BJ (cell line): ENCODE results near the gene ZSCAN22. TPM values are rescaled to one million over a fixed set of nuclear protein-coding genes. Genes with fewer than 3 reads are reported as not detected.

ENCODE experiments used
- CTCF ChIA-PET: fragments of 350-600 bp; formaldehyde crosslinking; extraction: SDS; loops from one replicate; lab custom pipeline; 2021; ENCODE audit warnings: antibody characterized with exemption, inconsistent platforms; lab: Yijun Ruan, JAX
- POLR2A ChIA-PET: fragments of 300-600 bp; sonication (Branson Sonifier 250); formaldehyde crosslinking; extraction: SDS; loops from one replicate; lab custom pipeline; 2021; ENCODE audit warnings: antibody characterized with exemption; lab: Charles Lee
- DNase-seq: peaks from one replicate; pipeline ENCODE4 v3.0.0-alpha.2; 2011; ENCODE audit warnings: low read depth
- H3K27me3 ChIP-seq: 2 replicates; pipeline ENCODE4 v1.6.0; 2011; ENCODE audit warnings: low read length; ENCODE audit not compliant: control insufficient read depth, insufficient read depth
- H3K36me3 ChIP-seq: 2 replicates; pipeline ENCODE4 v1.5.1; 2011; ENCODE audit warnings: low read length; ENCODE audit not compliant: control insufficient read depth, insufficient read depth
- H3K4me3 ChIP-seq: 2 replicates; pipeline ENCODE4 v1.5.1; 2011; ENCODE audit warnings: low read depth, mild to moderate bottlenecking, control low read depth, low read length
- polyA plus RNA-seq: library from polyadenylated mRNA; depleted of rRNA; stranded (reverse); fragments of >200 nt; gene quantifications from 2 replicates; pipeline ENCODE4 v1.2.3, GENCODE V29; 2011; rRNA removed
- small RNA-seq: library from RNA; depleted of rRNA; stranded (forward); fragments of <200 nt; gene quantifications from one replicate; pipeline ENCODE3, GENCODE V24; 2012; ENCODE audit warnings: low replicate concordance, low read depth; ENCODE audit not compliant: insufficient read length
- TF ChIP-seq, protein P1 (sequence below): IDR thresholded peaks from 2 replicates; pipeline ENCODE4 v1.5.1; 2011; ENCODE audit warnings: low read depth, mild to moderate bottlenecking, control low read depth, inconsistent platforms, low read length, moderate library complexity; ENCODE audit not compliant: insufficient read depth

The ZSCAN22 gene
- polyA plus RNA-seq, 1 experiment: 2.3 TPM

DNA sequence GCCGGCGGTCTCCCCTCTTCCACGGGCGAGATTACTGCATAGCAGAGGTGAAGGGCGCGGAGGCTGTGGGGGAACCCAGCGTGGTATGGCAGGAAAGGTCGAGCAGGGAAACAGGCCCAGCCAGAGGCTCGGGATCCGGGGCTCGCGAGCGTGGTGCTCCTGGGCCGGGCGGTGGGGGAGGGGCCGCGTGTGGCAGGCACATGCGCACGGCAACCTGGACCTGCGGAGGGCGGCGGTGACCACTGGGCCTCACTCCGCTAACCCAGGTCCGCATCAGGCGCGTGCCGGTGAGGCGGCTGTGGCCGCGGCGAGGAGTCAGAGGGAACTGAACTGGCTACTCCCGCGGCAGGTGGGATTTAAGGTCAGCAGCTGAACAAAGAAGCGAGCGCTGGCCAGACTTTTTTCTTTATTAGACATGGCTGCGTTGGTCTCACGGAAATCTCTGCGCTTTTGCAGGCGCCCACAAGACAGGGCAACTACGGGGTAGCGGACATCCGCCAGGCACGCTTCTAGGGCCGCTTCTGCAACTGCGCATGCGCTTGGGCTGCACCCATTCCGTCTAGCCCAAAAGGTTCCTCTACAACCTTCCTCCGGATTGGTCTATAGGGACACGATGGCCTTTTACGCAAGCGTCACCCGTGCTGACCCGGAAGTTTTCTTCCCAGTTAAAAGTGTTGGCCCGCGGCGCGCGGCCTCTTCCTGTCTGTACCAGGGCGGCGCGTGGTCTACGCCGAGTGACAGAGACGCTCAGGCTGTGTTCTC lies 60.0 kb downstream of the ZSCAN22 start, which contains the start of gene RPS5:
TSS of gene RPS5 (plus strand) at position 694 of the 762 bp plus-strand sequence. CDS start 869 bp downstream, outside the sequence.
- TF ChIP-seq, protein P1, sequence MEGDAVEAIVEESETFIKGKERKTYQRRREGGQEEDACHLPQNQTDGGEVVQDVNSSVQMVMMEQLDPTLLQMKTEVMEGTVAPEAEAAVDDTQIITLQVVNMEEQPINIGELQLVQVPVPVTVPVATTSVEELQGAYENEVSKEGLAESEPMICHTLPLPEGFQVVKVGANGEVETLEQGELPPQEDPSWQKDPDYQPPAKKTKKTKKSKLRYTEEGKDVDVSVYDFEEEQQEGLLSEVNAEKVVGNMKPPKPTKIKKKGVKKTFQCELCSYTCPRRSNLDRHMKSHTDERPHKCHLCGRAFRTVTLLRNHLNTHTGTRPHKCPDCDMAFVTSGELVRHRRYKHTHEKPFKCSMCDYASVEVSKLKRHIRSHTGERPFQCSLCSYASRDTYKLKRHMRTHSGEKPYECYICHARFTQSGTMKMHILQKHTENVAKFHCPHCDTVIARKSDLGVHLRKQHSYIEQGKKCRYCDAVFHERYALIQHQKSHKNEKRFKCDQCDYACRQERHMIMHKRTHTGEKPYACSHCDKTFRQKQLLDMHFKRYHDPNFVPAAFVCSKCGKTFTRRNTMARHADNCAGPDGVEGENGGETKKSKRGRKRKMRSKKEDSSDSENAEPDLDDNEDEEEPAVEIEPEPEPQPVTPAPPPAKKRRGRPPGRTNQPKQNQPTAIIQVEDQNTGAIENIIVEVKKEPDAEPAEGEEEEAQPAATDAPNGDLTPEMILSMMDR: no peak
- POLR2A ChIA-PET: no interaction called here
- CTCF ChIA-PET: no interaction called here
- Histone ChIP-seq H3K36me3 (peaks cover 3% of the 10 kb centered on the region), H3K27me3 (no peaks in the 10 kb centered on the region), H3K4me3 (peak within 1 kb of the TSS; percentile 62)
- DNase-seq: peak; percentile 92

DNA sequence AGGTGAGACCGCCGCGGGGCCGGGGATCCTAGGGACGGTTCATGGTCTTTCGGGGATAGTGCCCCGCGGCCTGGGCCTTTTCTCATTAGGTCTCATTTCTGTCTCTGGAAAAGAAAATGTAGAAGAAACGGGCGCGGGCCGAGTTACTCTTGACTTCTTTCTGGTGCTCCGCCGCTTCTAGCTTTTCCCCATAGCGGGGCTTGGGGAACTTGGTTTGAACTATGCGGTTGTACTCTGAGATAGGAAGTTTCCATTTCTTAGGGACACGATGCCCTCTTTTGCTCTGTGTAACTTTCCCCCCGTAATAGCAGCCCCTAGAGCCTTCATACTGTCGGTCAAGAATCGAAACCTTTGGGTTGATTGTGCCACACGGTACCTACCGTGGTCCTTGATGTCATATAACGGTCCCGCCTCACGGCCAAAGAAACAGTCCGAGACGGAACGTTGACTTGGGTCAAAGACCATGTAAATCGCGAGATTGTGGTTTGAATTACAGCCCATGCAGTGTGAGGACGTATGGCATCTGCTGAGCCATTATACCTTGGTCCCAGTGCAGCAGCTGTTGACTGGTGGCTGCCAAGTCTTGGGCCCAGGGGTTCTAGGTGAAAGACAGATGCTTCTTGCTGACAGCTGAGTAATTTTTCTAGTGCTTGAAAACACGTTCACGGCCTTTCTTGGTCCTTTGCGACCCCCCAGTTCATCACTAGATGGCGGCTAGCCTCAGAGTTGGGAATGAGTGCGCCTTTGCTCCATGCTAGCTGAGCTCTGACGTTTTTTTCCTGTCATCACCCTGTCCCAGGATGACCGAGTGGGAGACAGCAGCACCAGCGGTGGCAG lies 60.8 kb downstream of the ZSCAN22 start:
- peaks cover 5% of the 10 kb centered on the region for H3K36me3 ChIP-seq
- DNase-seq: no peak
- no peaks in the 10 kb centered on the region for H3K27me3 ChIP-seq
- ChIA-PET CTCF (no interaction called here), POLR2A (no interaction called here)
- TF ChIP-seq, protein P1: no peak
- peak overlapping the region; percentile 62 for H3K4me3 ChIP-seq

DNA sequence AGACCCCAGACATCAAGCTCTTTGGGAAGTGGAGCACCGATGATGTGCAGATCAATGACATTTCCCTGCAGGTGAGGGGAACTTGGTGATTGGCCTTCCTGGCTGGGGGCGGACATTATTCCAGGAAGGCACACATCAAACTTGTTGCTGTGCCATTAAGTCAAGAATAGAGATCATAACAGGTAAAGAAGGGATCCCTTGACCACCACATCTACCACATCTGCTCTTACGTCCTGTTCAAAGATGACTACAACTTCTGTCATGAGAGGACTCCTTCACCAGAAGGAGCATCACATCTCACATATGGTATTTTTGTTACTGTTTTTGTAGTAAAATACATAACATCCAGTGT lies 61.4 kb downstream of the ZSCAN22 start:
- peaks cover 9% of the 10 kb centered on the region for H3K36me3 ChIP-seq
- CTCF ChIA-PET: no interaction called here
- H3K4me3 ChIP-seq: peak overlapping the region; percentile 62
- TF ChIP-seq, protein P1: no peak
- H3K27me3 ChIP-seq: no peaks in the 10 kb centered on the region
- no peak for DNase-seq
- POLR2A ChIA-PET: no interaction called here

Small RNA genes lying within 50 kb of the gene (small RNA-seq; reads per million reads assigned to genes)
- gene MIR4754 (not detected), gene MIR6806 (0.63 reads per million), gene RNA5SP473 (11.4 reads per million, percentile 78 among the genes with 10 or more reads in this experiment)

Other genes with a start within 250 kb of the ZSCAN22 start
- gene ZSCAN18, start 228.8 kb upstream of the ZSCAN22 start, polyA plus RNA-seq: 15.4 and 18.5 TPM in 2 replicates
- 5.5 and 7.5 TPM in 2 replicates for gene ZNF329, start 176.2 kb upstream of the ZSCAN22 start, polyA plus RNA-seq
- gene ZNF274, start 143.9 kb upstream of the ZSCAN22 start, polyA plus RNA-seq: 13.0 and 15.2 TPM in 2 replicates
- gene ZNF544, start 98.1 kb upstream of the ZSCAN22 start, polyA plus RNA-seq: 28.6 and 33.4 TPM in 2 replicates
- 2.1 and 2.5 TPM in 2 replicates for gene ZNF8, start 48.0 kb upstream of the ZSCAN22 start, polyA plus RNA-seq
- gene ERVK3-1, start 21.6 kb upstream of the ZSCAN22 start, polyA plus RNA-seq: 34.3 and 39.4 TPM in 2 replicates
- 13.7 and 15.5 TPM in 2 replicates for gene A1BG, start 26.5 kb downstream of the ZSCAN22 start, polyA plus RNA-seq
- 0.20 TPM in 2 replicates for gene ZNF497, start 35.8 kb downstream of the ZSCAN22 start, polyA plus RNA-seq
- 0.47 and 0.82 TPM in 2 replicates for gene ZNF837, start 54.0 kb downstream of the ZSCAN22 start, polyA plus RNA-seq
- gene RPS5, start 60.3 kb downstream of the ZSCAN22 start, polyA plus RNA-seq: 2,500 and 3,326 TPM in 2 replicates
- not detected in 2 replicates for gene RNF225, start 68.7 kb downstream of the ZSCAN22 start, polyA plus RNA-seq
- 8.9 and 10.0 TPM in 2 replicates for gene ZNF584, start 81.7 kb downstream of the ZSCAN22 start, polyA plus RNA-seq
- 2.7 and 3.2 TPM in 2 replicates for gene ZNF132, start 113.2 kb downstream of the ZSCAN22 start, polyA plus RNA-seq
- gene ZNF324B, start 124.6 kb downstream of the ZSCAN22 start, polyA plus RNA-seq: 1.6 and 2.0 TPM in 2 replicates
- 3.6 and 4.4 TPM in 2 replicates for gene ZNF324, start 140.1 kb downstream of the ZSCAN22 start, polyA plus RNA-seq
- gene ZNF446, start 149.4 kb downstream of the ZSCAN22 start, polyA plus RNA-seq: 5.0 and 8.2 TPM in 2 replicates
- 8.6 and 13.1 TPM in 2 replicates for gene SLC27A5, start 185.0 kb downstream of the ZSCAN22 start, polyA plus RNA-seq
- gene ZBTB45, start 192.8 kb downstream of the ZSCAN22 start, polyA plus RNA-seq: 5.2 and 9.5 TPM in 2 replicates
- gene TRIM28, start 217.1 kb downstream of the ZSCAN22 start, polyA plus RNA-seq: 210 and 476 TPM in 2 replicates
- 153 and 174 TPM in 2 replicates for gene CHMP2A, start 228.1 kb downstream of the ZSCAN22 start, polyA plus RNA-seq
- gene UBE2M, start 231.6 kb downstream of the ZSCAN22 start, polyA plus RNA-seq: 66.6 and 76.3 TPM in 2 replicates
- gene MZF1, start 246.3 kb downstream of the ZSCAN22 start, polyA plus RNA-seq: 8.4 and 12.5 TPM in 2 replicates